Fibroblast of gingiva (primary cell): ENCODE measurements around the gene USP35.
"Not testable (repeated sequence)": the region's sequence is repeated elsewhere in the genome, so short reads cannot be mapped to it uniquely, and the experiment has no call there.

ENCODE experiments used
- DNase-seq: peaks from one replicate; pipeline ENCODE4 v3.0.0-alpha.2; 2011; ENCODE audit warnings: low read depth

The USP35 gene

DNA sequence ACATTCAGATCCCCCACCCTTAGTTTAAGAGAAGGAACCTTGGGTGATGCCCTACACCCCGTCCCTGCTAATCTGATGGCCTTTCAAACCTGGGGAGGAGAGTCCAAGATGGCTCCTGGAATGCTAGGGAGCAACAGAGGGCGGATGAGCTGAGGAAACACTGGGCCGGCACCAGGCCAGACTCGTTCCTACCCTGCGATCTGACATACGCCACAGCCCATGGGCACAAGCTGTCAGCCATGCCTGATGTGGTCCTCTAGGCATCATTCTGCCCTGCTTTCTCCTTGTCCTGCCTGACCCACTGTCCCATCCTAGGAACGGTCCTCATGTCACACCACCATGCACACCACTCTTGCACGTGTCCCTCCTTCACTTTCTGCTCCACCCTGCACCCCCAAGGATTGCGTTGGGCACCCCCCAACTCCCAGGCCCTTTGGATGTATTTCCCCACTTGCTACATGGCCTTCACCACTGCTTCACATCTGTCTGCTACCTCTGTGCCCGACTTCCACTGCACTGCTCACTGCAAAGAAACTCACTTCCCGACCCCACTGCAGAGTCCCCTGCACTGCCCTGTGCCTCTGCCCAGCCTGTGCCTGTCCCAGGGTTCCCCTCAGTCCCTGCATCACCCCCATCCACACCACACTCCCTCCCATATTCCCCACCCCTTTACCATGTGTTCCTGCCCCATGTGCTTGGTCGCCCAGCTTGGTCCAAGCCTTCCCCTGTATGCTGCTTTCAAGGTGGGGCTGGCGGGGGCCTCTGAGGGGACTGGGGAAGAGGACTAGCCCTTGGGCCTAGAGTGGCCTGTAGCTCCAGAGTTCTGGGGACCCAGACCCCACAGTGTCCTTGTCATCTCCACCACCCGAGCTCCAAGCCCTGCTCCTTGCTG lies 29.2 kb downstream of the USP35 start:
- no peak for DNase-seq

DNA sequence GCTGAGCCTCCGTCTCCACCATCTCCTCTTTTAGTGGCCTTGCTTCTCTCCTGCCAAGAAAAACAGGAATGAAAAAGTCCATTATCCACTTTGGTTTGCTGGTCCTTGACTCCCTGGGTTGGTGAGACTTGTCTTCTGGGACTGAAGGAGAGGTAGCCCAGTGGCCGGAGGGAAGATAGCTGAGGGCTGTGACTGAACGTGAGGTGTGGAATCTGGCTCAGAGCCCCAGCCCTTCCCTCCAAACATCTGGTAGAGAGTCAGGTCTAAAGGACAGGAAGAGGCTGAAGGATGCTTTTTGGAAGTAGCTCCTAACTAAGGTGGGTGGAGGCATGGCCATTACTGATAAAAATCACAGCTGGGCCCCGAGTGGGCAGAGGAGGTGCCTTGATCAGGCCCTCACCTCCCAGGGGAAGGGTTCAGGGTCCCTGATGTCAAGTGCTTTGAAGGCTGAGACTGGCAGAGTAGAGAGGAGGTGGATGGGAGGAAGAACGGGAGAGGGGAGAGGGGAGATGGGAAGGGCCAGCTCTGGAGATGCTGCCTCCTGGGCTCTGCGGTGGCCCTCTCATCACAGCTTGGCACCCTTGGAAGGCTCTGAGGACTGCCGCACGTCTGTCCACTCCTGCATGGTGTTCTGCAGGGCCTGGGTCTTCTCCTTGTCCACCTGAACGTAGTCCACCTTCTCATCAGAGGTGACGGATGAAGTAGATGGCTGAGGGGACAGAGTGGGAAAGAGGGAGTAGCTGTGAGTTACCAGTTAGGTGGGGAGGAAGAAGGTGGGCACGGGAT lies 30.2 kb downstream of the USP35 start:
- no peak for DNase-seq

DNA sequence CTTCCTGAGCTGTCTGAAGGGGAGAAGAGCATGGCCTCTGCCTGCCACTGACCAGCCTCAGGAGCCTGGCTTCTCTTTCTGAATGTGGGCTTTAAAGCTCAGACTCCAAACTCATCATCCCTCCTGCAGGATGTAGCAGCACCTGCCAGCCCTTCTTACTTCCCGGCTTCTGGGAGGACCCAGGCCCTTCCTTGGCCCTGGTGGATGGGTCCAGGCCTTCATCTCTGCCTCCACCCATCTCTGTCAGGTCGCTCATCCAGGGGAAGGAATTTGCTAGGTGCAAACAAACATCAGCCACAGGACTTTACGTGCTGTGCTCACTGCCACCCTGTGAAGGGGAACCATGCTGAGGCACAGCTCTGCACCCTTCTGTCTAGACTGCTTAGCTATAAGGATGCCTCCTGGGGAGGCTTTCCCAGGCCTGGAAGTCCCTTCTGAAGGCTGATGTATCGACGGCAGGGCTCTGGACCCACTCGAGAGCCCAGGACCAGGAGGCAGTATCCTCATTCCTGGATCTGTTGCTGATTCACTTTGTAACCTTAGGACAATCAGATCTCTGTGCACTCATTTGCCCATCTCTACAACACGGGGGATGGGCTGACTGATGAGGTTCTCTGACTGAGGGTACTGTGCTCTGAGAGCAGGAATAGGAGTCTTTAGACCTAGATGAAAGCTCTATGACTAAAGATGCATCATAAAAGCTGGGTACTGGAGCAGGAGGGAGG lies 30.9 kb downstream of the USP35 start:
- DNase-seq, result no peak

DNA sequence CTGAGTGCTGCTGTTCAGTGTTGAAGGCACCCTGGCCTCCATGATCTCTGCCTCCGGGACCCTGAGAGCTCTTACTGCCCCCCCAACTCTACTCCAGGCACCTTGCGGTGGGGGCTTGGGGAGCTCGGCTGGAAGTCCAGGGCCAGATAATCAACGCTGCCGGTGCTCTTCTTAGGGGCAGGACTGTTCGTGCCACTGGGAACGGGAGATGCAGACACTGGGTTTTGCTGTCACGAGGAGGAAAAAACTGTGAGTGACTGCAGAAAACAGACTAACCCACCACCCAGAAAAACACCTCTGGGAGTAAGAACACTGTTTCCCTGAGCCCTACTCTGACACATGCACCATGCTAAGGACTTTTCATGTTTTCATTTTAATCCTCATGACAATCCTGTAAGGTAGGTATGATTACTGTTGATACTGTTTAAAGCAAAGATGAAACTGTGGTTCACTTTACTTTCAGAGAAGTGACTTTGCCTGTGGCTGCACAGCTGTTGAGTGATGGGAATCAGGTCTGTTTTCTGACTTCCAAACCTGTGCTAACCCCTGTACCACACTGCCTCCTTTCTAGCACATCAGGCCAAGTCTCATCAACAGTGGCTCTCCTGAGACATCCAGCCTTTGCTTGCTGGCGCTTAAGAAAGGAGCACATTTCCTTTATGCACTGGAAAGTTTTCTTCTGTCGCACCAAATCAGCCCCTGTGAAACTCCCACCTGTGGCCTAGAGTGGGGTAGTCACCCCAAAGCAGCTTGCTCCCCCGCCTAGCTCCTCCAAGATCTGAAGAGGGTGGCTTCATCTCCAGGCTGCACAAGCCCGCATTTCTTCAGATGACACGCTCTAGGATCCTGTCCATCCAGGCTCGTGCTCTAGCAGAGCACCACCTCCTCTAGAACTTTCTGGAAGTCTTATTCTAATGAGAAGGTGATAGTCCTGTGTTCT lies 31.8 kb downstream of the USP35 start:
- no peak for DNase-seq

DNA sequence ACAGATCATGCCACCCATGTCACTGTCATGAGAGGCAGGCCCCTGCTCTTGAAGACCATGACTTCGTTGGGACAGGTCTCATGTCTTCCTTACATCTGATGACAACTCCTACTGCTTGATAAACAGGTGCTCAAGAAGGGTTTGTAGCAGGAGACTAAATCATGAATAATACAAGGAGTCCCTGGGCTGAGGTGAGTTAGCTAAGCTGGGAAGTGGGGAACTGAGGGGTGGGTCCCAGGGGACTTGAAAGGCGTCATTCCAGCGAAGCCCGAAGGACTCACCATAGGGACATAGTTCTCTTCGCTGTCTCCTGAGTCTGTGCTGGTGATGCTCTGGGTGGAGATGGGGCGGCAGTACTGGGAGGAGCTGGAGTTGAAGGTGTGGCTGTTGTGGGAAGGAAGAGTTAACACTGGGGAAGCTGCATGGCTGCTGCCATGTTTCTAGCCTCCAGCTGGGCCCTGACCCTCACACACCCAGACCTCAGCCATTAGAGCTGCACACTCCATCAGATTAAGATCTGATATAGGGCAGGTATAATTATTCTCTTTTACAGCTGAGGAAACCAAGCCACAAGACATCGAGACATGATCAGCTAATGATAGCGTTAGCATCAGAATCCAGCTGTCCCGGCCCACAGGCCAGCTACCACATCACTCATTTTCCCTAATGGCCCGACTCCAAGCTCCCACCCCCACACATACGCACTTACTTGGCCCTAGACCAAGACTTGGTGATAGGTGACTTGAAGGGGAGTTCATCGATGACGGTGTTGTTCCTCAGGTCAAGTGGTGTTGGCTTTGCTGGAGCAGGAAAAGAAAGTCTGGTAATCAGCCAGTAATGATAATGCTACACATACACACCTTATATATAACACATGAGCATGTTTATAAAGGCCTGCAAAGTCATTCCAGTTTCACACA lies 32.9 kb downstream of the USP35 start:
- DNase-seq, result no peak

DNA sequence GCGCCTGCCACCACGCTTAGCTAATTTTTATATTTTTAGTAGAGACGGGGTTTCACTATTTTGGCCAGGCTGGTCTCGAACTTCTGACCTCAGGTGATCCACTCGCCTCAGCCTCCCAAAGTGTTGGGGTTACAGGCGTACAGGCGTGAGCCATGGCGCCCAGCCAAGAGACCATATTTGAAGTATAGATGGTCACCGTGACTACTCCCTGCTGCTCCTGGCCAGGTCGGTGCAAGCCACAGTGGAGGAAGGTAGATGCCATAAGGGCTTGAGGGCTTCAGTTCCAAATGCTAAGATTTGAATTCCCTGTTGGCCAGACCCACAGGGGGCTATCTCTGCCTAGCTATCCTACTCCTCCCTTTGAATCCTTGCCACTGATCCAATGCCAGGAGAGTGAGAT lies 34.0 kb downstream of the USP35 start:
- not testable (repeated sequence) for DNase-seq

DNA sequence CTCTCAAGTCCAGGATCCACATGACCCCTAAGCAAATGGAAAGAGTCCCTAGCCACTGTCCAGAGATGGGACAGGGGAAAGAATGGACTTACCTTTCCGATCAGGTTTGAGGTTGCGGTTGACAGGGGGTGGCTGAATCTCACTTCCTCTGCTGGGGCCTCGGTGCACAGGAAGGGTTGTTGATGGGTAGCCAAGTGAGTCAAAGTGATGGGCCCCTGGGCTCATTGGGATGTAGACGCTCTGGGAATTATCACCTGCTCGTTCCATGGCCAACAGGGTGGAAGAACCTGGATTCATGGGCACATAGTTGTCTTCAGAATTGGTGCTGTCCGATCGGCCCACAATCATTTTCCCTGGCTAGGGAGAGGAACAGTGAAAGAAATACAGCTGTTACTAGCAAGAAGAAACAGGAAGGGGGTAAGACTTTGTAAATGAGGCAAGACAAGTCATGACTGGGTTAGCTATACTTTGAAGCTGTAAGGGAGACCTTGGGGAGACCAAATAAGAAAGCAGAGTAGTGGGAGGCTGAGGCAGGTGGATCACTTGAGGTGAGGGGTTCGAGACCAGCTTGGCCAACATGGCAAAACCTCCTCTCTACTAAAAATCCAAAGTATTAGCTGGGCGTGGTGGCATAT lies 34.7 kb downstream of the USP35 start:
- no peak for DNase-seq

DNA sequence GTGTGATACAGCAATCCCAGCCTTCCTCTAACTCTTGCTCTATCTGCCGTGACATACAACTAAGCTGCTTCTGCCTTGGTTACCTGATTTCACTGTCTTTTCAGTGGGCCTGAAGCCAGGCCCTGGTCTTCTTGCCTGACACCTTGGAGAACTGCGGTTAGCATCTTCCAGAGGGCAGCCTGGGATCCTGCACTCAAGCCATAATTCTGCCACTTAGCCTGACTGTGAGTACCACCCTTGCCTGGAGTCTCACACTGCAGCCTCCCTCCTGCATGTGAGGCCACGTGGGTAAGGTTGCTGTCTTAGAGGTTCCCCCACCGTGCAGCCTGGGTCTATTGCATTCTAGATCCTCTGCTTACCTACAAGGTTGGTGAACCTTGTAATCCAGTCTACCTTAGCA lies 35.8 kb downstream of the USP35 start:
- no peak for DNase-seq

DNA sequence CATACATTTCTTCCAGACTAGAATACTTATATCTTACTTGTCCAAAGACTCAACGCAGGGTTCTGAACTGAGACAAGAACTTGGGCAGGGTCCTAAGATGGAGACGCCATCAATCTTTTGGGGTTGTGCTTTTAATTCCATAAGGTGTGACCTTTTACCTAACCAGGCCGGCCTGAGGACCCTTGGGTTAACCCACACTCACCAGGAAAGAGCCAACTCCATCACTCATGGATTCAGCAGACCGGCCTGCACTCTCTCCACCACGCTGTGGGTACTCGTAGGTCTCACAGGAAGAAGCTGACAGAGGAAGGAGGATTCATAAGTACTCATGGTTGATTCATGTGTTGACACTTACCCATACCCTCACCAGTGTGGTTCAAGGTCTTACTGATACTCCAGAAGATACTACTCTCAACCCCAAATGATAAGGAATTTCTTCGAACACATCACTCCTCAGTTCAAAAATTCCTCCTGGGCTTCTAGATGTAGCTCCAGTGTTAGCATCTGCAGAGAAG lies 36.2 kb downstream of the USP35 start:
- no peak for DNase-seq

DNA sequence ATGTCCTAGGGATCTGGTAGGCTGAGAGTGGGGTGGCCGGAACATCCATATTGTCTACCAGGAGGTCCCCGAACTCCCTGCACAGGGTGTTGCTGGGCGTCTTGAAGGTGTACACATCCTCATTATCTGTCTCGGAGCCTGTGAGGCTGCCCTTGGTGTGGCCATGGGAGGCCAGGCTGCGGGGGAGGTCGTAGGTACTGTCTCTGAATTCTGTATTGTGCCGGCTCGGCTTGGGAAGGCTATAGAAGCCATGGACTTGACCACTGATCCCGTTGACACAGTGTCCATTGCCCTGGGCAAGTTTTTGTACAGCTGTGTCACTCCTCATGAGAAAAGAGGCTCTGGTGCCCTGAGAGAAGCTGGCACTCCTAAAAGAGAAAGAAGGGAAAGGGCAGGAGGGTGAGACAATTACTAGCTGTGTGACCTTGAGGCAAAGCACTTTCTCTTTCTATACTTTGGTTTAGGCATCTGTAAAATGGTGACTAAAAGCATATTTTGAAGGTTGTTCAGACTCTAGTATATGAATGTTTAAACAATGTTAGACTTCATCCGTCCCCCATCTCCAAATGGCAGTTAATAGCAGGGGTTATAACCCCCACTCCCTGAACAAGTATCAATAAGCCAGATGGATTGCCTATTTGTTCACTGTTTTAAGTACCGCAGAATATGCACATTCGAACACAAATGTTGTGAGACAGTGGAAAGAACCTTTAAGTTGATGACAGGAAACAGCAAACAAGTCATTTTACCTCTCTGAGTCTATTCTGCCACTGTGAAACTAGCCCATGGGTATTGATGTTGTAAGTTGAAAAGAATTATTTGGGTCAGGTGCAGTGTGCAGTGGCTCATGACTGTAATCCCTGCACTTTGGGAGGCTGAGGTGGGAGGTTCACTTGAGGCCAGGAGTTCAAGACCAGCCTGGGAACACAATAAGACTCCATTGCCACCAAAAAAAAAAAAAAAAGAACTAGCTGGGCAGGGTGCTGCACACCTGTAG lies 38.3 kb downstream of the USP35 start:
- no peak for DNase-seq

DNA sequence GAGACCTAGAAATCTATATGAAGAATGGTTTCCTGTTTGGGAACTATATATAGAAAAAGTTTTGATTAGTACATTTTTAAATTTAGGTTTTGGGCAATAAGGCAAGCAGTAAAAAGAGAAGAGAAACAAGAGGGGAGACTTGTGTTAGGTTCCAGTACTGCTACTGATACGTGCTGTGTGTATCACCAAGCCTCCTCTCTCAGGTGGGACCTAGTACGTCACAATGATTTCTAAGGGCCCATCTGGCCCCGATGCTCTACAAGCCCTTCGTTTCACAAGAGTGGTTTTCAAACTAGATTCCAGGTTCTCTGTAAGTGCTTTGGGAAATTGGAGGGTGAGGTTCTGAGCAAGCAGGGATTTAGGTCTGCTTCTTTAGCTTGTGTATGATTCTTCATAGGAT lies 39.2 kb downstream of the USP35 start:
- no peak for DNase-seq

DNA sequence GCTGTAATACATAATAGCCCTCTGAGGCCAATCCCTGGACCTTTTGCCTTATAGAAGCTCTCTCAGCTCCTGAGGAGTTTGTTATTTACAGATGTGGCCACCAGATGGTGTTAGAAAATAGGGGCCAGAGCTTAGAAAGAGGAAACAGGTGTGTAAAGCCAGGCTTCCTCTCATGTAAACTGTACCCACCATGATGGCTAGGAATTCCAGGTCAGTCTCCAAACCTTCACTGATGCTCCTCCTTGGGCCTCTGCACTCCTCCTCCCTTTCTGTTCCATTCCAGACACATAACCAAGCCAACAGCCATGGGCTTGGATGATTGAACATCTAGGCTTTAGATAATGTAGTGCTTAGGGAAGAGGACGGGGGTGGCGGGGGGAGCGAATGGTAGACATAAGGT lies 39.7 kb downstream of the USP35 start:
- DNase-seq, result peak; percentile 36

DNA sequence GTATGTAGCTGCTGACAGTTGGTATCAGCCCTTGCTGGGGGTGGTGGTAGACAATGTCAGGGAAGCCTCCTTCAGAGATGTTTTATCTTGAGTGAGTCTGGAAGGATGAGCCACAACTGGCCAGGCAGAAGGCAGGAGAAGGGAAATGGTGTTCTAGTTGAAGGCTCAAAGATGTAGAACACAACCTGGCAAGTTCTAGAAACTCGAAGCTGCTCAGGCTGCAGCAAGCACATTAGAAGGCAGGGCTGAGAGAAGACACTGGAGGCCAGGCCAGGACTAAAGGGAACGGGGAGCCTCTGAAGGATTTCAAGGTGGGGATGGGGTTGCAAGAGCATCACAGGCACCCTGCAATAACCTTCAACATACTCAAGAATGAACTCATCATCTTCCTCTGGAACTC lies 40.4 kb downstream of the USP35 start:
- DNase-seq, result no peak

DNA sequence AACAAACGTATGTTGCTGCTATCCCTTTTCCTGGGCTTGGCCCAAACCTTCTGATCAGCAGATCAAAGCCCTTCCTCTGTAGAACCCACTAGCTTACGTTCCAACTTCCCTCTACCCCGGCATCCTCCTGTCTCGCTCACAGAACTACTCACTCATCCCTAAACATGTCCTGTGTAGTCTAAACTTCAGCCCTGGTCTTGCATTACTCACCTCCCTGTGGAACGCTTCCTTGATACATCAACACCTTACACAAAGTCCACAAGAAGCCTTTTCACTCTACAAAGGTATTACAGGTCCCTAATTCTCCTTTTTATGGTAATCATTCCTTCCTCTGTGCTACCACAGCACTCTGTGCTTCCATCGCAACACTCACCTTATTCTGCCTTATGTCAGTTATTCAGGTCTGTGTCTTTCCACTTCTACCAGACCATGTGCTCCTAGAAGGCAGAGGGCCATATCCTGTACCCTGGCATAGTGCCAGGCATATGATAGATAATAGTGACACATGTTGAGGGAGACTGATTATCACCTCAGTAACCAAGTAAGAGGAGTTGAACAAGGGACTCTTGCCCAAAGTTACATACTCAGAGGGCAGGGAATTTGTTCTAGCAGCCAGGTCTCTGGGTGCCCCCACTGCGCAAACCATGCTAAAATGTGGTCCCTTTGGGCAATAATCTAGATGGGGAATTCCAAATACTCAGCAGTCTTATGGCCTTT lies 41.6 kb downstream of the USP35 start:
- DNase-seq, result no peak

DNA sequence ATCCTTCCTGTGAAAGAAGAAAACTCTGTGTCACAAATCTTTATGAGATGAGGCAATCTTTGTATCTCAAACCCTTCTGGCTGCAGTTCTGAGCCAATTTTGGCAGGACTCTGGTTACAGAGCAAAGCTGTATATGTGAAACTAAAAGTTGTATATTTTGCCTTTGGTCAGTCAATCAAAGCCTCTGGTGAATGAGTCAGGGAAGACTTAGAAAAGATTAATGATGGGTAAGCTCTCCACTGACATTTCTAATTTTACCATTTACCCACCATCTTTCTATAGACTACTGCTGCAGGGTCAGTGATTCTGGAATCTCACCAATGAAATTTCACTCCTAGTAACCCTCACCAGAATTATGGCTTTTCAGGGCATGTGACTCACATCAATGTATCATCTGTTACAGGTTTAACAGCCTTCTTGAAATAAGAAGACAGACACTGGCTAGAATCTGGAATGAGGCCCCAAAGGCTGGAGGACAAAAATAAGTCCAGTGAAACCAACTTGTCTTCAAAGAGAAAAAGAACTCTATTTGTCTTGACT lies 43.3 kb downstream of the USP35 start:
- DNase-seq, result peak; percentile 54

DNA sequence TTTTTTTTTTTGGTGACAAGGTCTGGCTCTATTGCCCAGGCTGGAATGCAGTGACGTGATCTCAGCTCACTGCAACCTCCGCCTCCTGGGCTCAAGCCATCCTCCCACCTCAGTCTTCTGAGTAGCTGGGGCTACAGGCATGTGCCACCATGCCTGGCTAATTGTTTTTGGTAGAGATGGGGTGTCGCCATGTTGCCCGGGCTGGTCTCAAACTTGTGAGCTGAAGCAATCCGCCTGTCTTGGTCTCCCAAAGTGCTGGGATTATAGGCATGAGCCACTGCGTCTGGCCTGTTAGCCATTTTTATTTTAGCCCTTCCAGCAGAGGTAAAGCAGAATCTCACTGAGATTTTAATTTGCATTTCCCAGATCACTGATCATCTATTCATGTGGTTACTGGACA lies 44.3 kb downstream of the USP35 start:
- DNase-seq, result not testable (repeated sequence)

DNA sequence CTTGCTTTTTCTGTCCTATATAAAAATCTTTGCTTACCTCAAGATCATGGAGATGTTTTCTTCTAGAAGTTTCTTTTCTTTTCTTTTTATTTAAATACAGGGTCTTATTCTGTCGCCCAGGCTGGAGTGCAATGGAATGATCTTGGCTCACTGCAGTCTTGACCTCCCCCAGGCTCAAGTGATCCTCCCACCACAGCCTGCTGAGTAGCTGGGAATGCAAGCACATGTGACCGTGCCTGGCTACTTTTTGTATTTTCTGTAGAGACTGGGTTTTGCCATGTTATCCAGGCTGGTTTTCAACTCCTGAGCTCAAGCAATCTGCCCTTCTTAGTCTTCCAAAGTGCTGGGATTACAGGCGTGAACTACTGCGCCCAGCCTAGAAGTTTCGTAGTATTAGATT lies 45.3 kb downstream of the USP35 start:
- no peak for DNase-seq
